HCT116 (cell line): ENCODE data around the gene MCOLN1. TPM values are rescaled to one million over a fixed set of nuclear protein-coding genes. Genes with fewer than 3 reads are reported as not detected.

ENCODE experiments used
- ATAC-seq: fragments of 200-7000 bp; cut with Tn5 transposase; 2 replicates; pipeline ENCODE4 v1.9.1; 2020; ENCODE audit warnings: mild to moderate bottlenecking, moderate library complexity
- BruUV-seq: library from RNA; stranded (reverse); fragments of 400-500 nt; replicated peaks from 2 replicates; lab custom pipeline; 2021; lab: Mats Ljungman, UMichigan
- CTCF ChIA-PET: fragments of 300-600 bp; sonication (Branson Sonifier 250); formaldehyde crosslinking; loops from one replicate; lab custom pipeline; 2021; ENCODE audit warnings: antibody characterized with exemption; lab: Charles Lee
- POLR2A ChIA-PET: fragments of 300-600, 350-600 bp; sonication (Branson Sonifier 250); formaldehyde crosslinking; loops from one replicate; lab custom pipeline; 2021; ENCODE audit warnings: antibody characterized with exemption; lab: Charles Lee
- RAD21 ChIA-PET, 2 experiments: fragments of 300-600 bp; sonication (Branson Sonifier 250); formaldehyde crosslinking; loops; one replicate each; lab custom pipeline; 2023; ENCODE audit warnings: low total read pairs in 2 of 2; ENCODE audit not compliant: uncharacterized antibody in 2 of 2, unreplicated experiment in 2 of 2, low non-redundant PET in 1 of 2; lab: Charles Lee
- DNase-seq: peaks from one replicate; pipeline ENCODE4 v3.0.0-alpha.2; 2010; ENCODE audit warnings: low read depth, low spot score
- H2AFZ ChIP-seq: fragments of 200-600 bp; shearing (Covaris generic), sonication (generic); 2 replicates; pipeline ENCODE4 v1.6.1; 2017; ENCODE audit warnings: low read depth, mixed run types, mixed read lengths, antibody characterized with exemption, low read length; ENCODE audit not compliant: poor library complexity, severe bottlenecking
- H3K27ac ChIP-seq: 2 replicates; pipeline ENCODE4 v1.5.1; 2012; ENCODE audit warnings: low read depth, low read length
- H3K27me3 ChIP-seq: fragments of 200-600 bp; sonication (generic); 2 replicates; pipeline ENCODE4 v1.6.1; 2016; ENCODE audit warnings: mixed run types, low read length, mixed read lengths; ENCODE audit not compliant: insufficient read depth
- H3K36me3 ChIP-seq, 2 experiments: fragments of 200-500 bp in 1 of 2; fragments of 200-600 bp in 1 of 2; sonication (Bioruptor generic) in 1 of 2; sonication (generic) in 1 of 2; 2 replicates each; pipeline versions ENCODE4 v1.5.1 to v1.6.1; 2014 to 2016; ENCODE audit warnings: low read length in 2 of 2, inconsistent platforms in 1 of 2, mixed read lengths in 1 of 2, mixed run types in 1 of 2; ENCODE audit not compliant: insufficient read depth in 2 of 2, control insufficient read depth in 1 of 2
- H3K4me1 ChIP-seq, 2 experiments: fragments of 200-600 bp in 1 of 2; sonication (generic) in 1 of 2; 2 replicates each; pipeline versions ENCODE4 v1.5.1 to v1.6.1; 2012 to 2017; ENCODE audit warnings: low read length in 2 of 2, inconsistent platforms in 1 of 2, mild to moderate bottlenecking in 1 of 2, mixed read lengths in 1 of 2, mixed run types in 1 of 2, moderate library complexity in 1 of 2; ENCODE audit not compliant: insufficient read depth in 2 of 2, control insufficient read depth in 1 of 2
- H3K4me2 ChIP-seq: fragments of 200-600 bp; sonication (generic); 2 replicates; pipeline ENCODE4 v1.6.1; 2017; ENCODE audit warnings: mixed run types, low read length, mixed read lengths
- H3K4me3 ChIP-seq, 2 experiments: fragments of 200-600 bp in 1 of 2; sonication (generic) in 1 of 2; replicated peaks in 1 of 2; 2 replicates each; pipeline ENCODE4 v1.5.1; 2011 to 2016; ENCODE audit warnings: low read length in 2 of 2, control low read depth in 1 of 2, low read depth in 1 of 2, mild to moderate bottlenecking in 1 of 2, mixed read lengths in 1 of 2, mixed run types in 1 of 2
- H3K79me2 ChIP-seq: fragments of 200-600 bp; sonication (generic); 2 replicates; pipeline ENCODE4 v1.6.1; 2017; ENCODE audit warnings: mild to moderate bottlenecking, mixed run types, low read length, moderate library complexity, mixed read lengths; ENCODE audit not compliant: insufficient read depth
- H3K9ac ChIP-seq: fragments of 200-600 bp; sonication (generic); 2 replicates; pipeline ENCODE4 v1.6.1; 2016; ENCODE audit warnings: low read length, mixed read lengths
- H3K9me2 ChIP-seq: fragments of 200-600 bp; sonication (generic), shearing (Covaris generic); 2 replicates; pipeline ENCODE4 v1.6.1; 2017; ENCODE audit warnings: mixed run types, mild to moderate bottlenecking, moderate library complexity; ENCODE audit not compliant: insufficient read depth
- H3K9me3 ChIP-seq, 2 experiments: fragments of 200-500 bp in 1 of 2; fragments of 200-600 bp in 1 of 2; sonication (Bioruptor generic) in 1 of 2; sonication (generic) in 1 of 2; 2 replicates each; pipeline ENCODE4 v1.6.1; 2014 to 2017; ENCODE audit warnings: low read length in 2 of 2, mixed read lengths in 2 of 2, inconsistent platforms in 1 of 2, low read depth in 1 of 2, mild to moderate bottlenecking in 1 of 2, mixed run types in 1 of 2, moderate library complexity in 1 of 2; ENCODE audit not compliant: control insufficient read depth in 1 of 2, insufficient read depth in 1 of 2
- H4K20me1 ChIP-seq: fragments of 200-600 bp; sonication (generic), shearing (Covaris generic); 2 replicates; pipeline ENCODE4 v1.6.1; 2017; ENCODE audit warnings: mixed run types, mild to moderate bottlenecking, moderate library complexity; ENCODE audit not compliant: insufficient read depth
- ATF3 ChIP-seq: IDR thresholded peaks from 2 replicates; pipeline ENCODE4 v1.6.1; 2012
- CBX3 ChIP-seq: IDR thresholded peaks from 2 replicates; pipeline ENCODE4 v1.6.1; 2012; ENCODE audit warnings: low read depth
- CTCF ChIP-seq, 3 experiments: fragments of 200-600 bp in 1 of 3; sonication (generic) in 1 of 3; IDR thresholded peaks in 2 of 3; conservative IDR thresholded peaks in 1 of 3; 2 replicates each; pipeline ENCODE4 v1.5.1; 2012 to 2017; ENCODE audit warnings: low read depth in 2 of 3, low read length in 2 of 3, antibody characterized with exemption in 1 of 3, borderline replicate concordance in 1 of 3, control low read depth in 1 of 3, mild to moderate bottlenecking in 1 of 3, mixed read lengths in 1 of 3, mixed run types in 1 of 3, moderate library complexity in 1 of 3; ENCODE audit not compliant: insufficient read depth in 1 of 3
- ELF1 ChIP-seq: IDR thresholded peaks from 2 replicates; pipeline ENCODE4 v1.6.1; 2012; ENCODE audit warnings: low read depth, borderline replicate concordance
- EZH2 ChIP-seq: fragments of 200-600 bp; sonication (generic); IDR thresholded peaks from 2 replicates; pipeline ENCODE4 v1.6.1; 2017; ENCODE audit warnings: antibody characterized with exemption, mixed run types
- EZH2phosphoT487 ChIP-seq: fragments of 200-600 bp; IDR thresholded peaks from 2 replicates; pipeline ENCODE4 v1.6.1; 2018; ENCODE audit warnings: antibody characterized with exemption, borderline replicate concordance
- MAX ChIP-seq: IDR thresholded peaks from 2 replicates; pipeline ENCODE4 v1.6.1; 2012
- RAD21 ChIP-seq: IDR thresholded peaks from 2 replicates; pipeline ENCODE4 v1.6.1; 2012; ENCODE audit warnings: low read depth, mild to moderate bottlenecking
- SIN3A ChIP-seq: IDR thresholded peaks from 2 replicates; pipeline ENCODE4 v1.6.1; 2012; ENCODE audit warnings: low read depth
- SRF ChIP-seq: IDR thresholded peaks from 2 replicates; pipeline ENCODE4 v1.6.1; 2012; ENCODE audit warnings: low read depth
- TCF7L2 ChIP-seq: IDR thresholded peaks from 2 replicates; pipeline ENCODE4 v1.7.0; 2011; ENCODE audit warnings: borderline replicate concordance, inconsistent platforms; ENCODE audit not compliant: insufficient read depth, insufficient read length; ENCODE audit errors: extremely low read depth
- YY1 ChIP-seq: IDR thresholded peaks from 2 replicates; pipeline ENCODE4 v1.6.1; 2011; ENCODE audit warnings: low read length, low read depth, moderate library complexity, mild to moderate bottlenecking; ENCODE audit not compliant: insufficient replicate concordance; ENCODE audit errors: extremely low read depth
- ZBTB33 ChIP-seq: IDR thresholded peaks from 2 replicates; pipeline ENCODE4 v1.6.1; 2011; ENCODE audit warnings: mild to moderate bottlenecking, low read length, moderate library complexity; ENCODE audit not compliant: insufficient replicate concordance; ENCODE audit errors: extremely low read depth
- intact Hi-C: fragments of 100-400 bp; cut with micrococcal nuclease; formaldehyde crosslinking; loops from 2 replicates; pipeline ENCODE4 v1.10.0; 2022
- total RNA-seq: library from RNA; stranded (reverse); gene quantifications from one replicate; pipeline ENCODE4 v1.2.1, GENCODE V29; 2021; ENCODE audit not compliant: unreplicated experiment
- TF ChIP-seq, protein P1 (sequence below): IDR thresholded peaks from 2 replicates; pipeline ENCODE4 v1.6.1; 2012; ENCODE audit warnings: low read depth

MCOLN1 gene
- total RNA-seq, 1 experiment from 2014 or later, result 19.1 TPM

GRCh38 chr19:7579182-7579581, 56.8 kb downstream of the MCOLN1 start (continued):
- TF ChIP-seq CTCF (IDR thresholded peaks at IDR 0.05 in 2 of 3, conservative IDR thresholded peaks at IDR 0.05 in 1 of 3; ENCODE audit: borderline replicate concordance in 1 of 3, insufficient read depth in 1 of 3, low read depth in 2 of 3, low read length in 2 of 3), result no peak
- TF ChIP-seq MAX, result no peak
- no peak for TF ChIP-seq SRF
- no peak for TF ChIP-seq ZBTB33
- no peak for TF ChIP-seq ELF1
- TF ChIP-seq ATF3, result no peak
- no peak for TF ChIP-seq SIN3A
- no peak for TF ChIP-seq EZH2
- TF ChIP-seq TCF7L2, result no peak
- no peak for TF ChIP-seq CBX3

DNA sequence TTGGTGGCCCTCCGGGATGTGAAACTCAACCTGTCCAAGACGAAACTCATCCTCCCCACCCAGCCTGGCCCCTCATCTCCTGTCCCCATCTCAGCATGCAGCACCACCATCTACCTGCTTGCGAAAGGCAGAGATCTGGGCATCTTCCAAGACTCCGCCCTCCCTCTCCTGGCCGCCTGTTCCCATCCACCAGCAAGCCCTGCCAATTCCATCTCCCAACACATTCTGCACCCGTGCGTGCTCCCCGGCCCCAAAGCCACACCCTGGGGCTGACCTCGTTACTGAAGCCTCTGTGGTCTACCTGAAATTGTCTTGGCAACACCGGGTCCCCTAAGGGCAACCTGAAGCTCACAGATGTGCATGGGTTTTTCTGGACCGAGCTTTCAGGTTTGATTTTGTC, 60.0 kb downstream of the MCOLN1 start:
- intact Hi-C loops, result no loop called here
- no peak overlapping the region for H3K4me3 ChIP-seq
- no peak for ATAC-seq
- no peaks in the 10 kb centered on the region for H3K36me3 ChIP-seq
- H3K9me2 ChIP-seq, result no peaks in the 10 kb centered on the region
- ChIA-PET RAD21 (no interaction called here), POLR2A (no interaction called here), CTCF (no interaction called here)
- no peaks in the 10 kb centered on the region for H3K9me3 ChIP-seq
- H3K27me3 ChIP-seq, result no peaks in the 10 kb centered on the region
- H3K27ac ChIP-seq, result no peak overlapping the region
- H3K4me1 ChIP-seq, result peaks cover 4 to 12% of the 10 kb centered on the region in 2 experiments; a peak in 3 of 4 replicates
- H4K20me1 ChIP-seq, result no peaks in the 10 kb centered on the region
- BruUV-seq, result no TSS peak
- no peak overlapping the region for H3K9ac ChIP-seq
- H3K79me2 ChIP-seq, result no peaks in the 10 kb centered on the region
- no peak for DNase-seq
- H2AFZ ChIP-seq, result no peak overlapping the region
- no peak overlapping the region for H3K4me2 ChIP-seq
- TF ChIP-seq EZH2phosphoT487 (no peak), YY1 (no peak), ATF3 (no peak), RAD21 (no peak), TCF7L2 (no peak), SIN3A (no peak)
- TF ChIP-seq, protein P1, sequence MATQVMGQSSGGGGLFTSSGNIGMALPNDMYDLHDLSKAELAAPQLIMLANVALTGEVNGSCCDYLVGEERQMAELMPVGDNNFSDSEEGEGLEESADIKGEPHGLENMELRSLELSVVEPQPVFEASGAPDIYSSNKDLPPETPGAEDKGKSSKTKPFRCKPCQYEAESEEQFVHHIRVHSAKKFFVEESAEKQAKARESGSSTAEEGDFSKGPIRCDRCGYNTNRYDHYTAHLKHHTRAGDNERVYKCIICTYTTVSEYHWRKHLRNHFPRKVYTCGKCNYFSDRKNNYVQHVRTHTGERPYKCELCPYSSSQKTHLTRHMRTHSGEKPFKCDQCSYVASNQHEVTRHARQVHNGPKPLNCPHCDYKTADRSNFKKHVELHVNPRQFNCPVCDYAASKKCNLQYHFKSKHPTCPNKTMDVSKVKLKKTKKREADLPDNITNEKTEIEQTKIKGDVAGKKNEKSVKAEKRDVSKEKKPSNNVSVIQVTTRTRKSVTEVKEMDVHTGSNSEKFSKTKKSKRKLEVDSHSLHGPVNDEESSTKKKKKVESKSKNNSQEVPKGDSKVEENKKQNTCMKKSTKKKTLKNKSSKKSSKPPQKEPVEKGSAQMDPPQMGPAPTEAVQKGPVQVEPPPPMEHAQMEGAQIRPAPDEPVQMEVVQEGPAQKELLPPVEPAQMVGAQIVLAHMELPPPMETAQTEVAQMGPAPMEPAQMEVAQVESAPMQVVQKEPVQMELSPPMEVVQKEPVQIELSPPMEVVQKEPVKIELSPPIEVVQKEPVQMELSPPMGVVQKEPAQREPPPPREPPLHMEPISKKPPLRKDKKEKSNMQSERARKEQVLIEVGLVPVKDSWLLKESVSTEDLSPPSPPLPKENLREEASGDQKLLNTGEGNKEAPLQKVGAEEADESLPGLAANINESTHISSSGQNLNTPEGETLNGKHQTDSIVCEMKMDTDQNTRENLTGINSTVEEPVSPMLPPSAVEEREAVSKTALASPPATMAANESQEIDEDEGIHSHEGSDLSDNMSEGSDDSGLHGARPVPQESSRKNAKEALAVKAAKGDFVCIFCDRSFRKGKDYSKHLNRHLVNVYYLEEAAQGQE, result no peak
